ENCODE data around the gene ELL. TPM values are rescaled to one million over a fixed set of nuclear protein-coding genes. Genes with fewer than 3 reads are reported as not detected.

The ELL gene
- total RNA-seq, 1 experiment from 2014 or later, result 22.9 TPM

DNA sequence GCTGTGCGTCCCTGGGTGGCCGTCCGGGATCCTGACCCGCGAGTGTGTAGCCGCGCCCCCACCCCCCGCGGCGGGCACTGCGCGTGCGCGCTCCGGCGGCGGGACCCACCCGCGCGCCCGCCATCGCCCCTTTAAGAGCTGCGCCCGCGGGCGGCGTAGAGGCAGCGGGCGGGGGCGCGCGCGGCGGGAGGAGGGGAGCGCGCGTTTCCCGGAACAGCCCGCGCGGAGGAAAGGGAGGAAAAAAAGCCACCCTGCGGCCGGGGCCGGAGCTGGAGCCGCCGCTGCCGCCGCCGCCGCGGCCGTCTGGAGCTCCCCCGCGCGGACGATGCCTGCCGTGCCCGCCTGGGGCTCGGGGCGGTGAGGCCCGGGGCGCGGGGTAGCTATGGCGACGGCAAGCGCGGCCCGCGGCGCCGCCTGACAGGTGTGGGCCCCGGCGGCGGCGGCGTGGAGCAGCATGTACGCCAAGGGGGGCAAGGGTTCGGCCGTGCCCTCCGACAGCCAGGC is 102.6 kb downstream of the ELL start, which contains the start of gene SSBP4 (continued):
- TF ChIP-seq, protein P1, sequence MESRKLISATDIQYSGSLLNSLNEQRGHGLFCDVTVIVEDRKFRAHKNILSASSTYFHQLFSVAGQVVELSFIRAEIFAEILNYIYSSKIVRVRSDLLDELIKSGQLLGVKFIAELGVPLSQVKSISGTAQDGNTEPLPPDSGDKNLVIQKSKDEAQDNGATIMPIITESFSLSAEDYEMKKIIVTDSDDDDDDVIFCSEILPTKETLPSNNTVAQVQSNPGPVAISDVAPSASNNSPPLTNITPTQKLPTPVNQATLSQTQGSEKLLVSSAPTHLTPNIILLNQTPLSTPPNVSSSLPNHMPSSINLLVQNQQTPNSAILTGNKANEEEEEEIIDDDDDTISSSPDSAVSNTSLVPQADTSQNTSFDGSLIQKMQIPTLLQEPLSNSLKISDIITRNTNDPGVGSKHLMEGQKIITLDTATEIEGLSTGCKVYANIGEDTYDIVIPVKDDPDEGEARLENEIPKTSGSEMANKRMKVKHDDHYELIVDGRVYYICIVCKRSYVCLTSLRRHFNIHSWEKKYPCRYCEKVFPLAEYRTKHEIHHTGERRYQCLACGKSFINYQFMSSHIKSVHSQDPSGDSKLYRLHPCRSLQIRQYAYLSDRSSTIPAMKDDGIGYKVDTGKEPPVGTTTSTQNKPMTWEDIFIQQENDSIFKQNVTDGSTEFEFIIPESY (IDR thresholded peaks at IDR 0.05; ENCODE audit: extremely low read depth, insufficient replicate concordance, low read length), result peak; percentile 45
- TF ChIP-seq ELF1 (IDR thresholded peaks at IDR 0.05; ENCODE audit: borderline replicate concordance, low read depth), result no peak
- no peak for TF ChIP-seq TCF7L2 (IDR thresholded peaks at IDR 0.05; ENCODE audit: borderline replicate concordance, extremely low read depth, insufficient read depth, insufficient read length)
- no peak for TF ChIP-seq YY1 (IDR thresholded peaks at IDR 0.05; ENCODE audit: extremely low read depth, insufficient replicate concordance, low read depth, low read length)
- no peak for TF ChIP-seq CBX3 (IDR thresholded peaks at IDR 0.05; ENCODE audit: low read depth)
- TF ChIP-seq SRF (IDR thresholded peaks at IDR 0.05; ENCODE audit: low read depth), result no peak
- TF ChIP-seq, protein P2, sequence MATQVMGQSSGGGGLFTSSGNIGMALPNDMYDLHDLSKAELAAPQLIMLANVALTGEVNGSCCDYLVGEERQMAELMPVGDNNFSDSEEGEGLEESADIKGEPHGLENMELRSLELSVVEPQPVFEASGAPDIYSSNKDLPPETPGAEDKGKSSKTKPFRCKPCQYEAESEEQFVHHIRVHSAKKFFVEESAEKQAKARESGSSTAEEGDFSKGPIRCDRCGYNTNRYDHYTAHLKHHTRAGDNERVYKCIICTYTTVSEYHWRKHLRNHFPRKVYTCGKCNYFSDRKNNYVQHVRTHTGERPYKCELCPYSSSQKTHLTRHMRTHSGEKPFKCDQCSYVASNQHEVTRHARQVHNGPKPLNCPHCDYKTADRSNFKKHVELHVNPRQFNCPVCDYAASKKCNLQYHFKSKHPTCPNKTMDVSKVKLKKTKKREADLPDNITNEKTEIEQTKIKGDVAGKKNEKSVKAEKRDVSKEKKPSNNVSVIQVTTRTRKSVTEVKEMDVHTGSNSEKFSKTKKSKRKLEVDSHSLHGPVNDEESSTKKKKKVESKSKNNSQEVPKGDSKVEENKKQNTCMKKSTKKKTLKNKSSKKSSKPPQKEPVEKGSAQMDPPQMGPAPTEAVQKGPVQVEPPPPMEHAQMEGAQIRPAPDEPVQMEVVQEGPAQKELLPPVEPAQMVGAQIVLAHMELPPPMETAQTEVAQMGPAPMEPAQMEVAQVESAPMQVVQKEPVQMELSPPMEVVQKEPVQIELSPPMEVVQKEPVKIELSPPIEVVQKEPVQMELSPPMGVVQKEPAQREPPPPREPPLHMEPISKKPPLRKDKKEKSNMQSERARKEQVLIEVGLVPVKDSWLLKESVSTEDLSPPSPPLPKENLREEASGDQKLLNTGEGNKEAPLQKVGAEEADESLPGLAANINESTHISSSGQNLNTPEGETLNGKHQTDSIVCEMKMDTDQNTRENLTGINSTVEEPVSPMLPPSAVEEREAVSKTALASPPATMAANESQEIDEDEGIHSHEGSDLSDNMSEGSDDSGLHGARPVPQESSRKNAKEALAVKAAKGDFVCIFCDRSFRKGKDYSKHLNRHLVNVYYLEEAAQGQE (IDR thresholded peaks at IDR 0.05; ENCODE audit: low read depth), result no peak
- TF ChIP-seq, protein P3, sequence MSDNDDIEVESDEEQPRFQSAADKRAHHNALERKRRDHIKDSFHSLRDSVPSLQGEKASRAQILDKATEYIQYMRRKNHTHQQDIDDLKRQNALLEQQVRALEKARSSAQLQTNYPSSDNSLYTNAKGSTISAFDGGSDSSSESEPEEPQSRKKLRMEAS (IDR thresholded peaks at IDR 0.05), result peak; percentile 56
- peak; percentile 62; the same call in 1 of the 2 replicates for TF ChIP-seq ZFX (IDR thresholded peaks at IDR 0.05)
